Pancreas (tissue), 10 donors: ENCODE results near the gene AHRR. TPM values are rescaled to one million over a fixed set of nuclear protein-coding genes. Genes with fewer than 3 reads are reported as not detected.

Experiments
- ATAC-seq, 4 donors: fragments of 200-7000 bp; cut with Tn5 transposase; one replicate each; pipeline versions ENCODE4 v1.8.0 to v1.9.1; 2020; ENCODE audit warnings: mild to moderate bottlenecking in 4 of 4, moderate library complexity in 4 of 4
- DNase-seq, 6 donors: peaks; one replicate each; pipeline ENCODE4 v3.0.0-alpha.2; 2020
- FAIRE-seq: peaks from 2 replicates; lab custom pipeline; 2012; peaks lifted over from hg19 to GRCh38; lab: Jason Lieb, UNC
- H3K27ac ChIP-seq, 4 donors: fragments of 200-600 bp; sonication (generic); 1 replicate in 3 of 4; 2 replicates in 1 of 4; pipeline versions ENCODE4 v1.5.0 to v1.8.0; 2020
- H3K27me3 ChIP-seq, 4 donors: fragments of 200-600 bp; one replicate each; pipeline ENCODE4 v1.8.0; 2021
- H3K36me3 ChIP-seq, 3 donors: fragments of 200-600 bp; sonication (generic) in 1 of 3; one replicate each; pipeline versions ENCODE4 v1.5.0 to v1.8.0; 2020 to 2021
- H3K4me1 ChIP-seq, 3 donors: fragments of 200-600 bp; one replicate each; pipeline ENCODE4 v1.8.0; 2021
- H3K4me3 ChIP-seq, 4 donors: fragments of 200-600 bp; sonication (generic) in 2 of 4; one replicate each; pipeline versions ENCODE4 v1.5.0 to v1.8.0; 2020 to 2021
- H3K9me3 ChIP-seq, 4 donors: fragments of 200-600 bp; one replicate each; pipeline ENCODE4 v1.8.0; 2021
- WGBS, 2 donors: extraction: QIAGEN DNeasy Blood & Tissue Kit; methylation state at CpG; one replicate each; pipeline ENCODE4 v1.1.7; 2013; 5-methylcytosine and 5-hydroxymethylcytosine counted together
- intact Hi-C, 3 donors: fragments of 100-400 bp; cut with DNase I; formaldehyde crosslinking; loops; one replicate each; pipeline versions ENCODE4 v1.11.1 to v1.14.2; 2022
- polyA plus RNA-seq, 2 donors: library from polyadenylated mRNA; stranded (reverse); fragments of 200-250 nt; gene quantifications; one replicate each; pipeline ENCODE4 v1.2.3, GENCODE V29; 2013
- total RNA-seq, 6 donors: library from RNA; stranded (reverse); fragmentation: NEBNext Ultra II Directional in 4 of 6; extraction: Animal tissue kit (Norgen Biotek cat#: 25700) in 4 of 6; gene quantifications; one replicate each; pipeline versions ENCODE4 v1.2.1 to v1.2.4, GENCODE V29; 2021 to 2023
- TF ChIP-seq, protein P1 (sequence below), 4 donors: fragments of 200-600 bp; sonication (generic) in 3 of 4; IDR thresholded peaks; one replicate each; pipeline versions ENCODE4 v1.5.0 to v1.8.0; 2021; ENCODE audit warnings: antibody characterized with exemption in 4 of 4
- donor health status: healthy with polysubstance abuse.
- donor health status: DM: no; HTN: no; CAD: no; lungs with moderate emphysema.
- donor health status: DM: no; HTN: no; CAD: no.
- donor health status: control.
- donor health status: control.
- donor health status: Bipolar disorder and iron deficiency.
- donor health status: DM: yes; HTN: yes; CAD: no.
- donor health status: DM: no; HTN: no; CAD: no.
- donor health status: DM: no; HTN: no; CAD: no.
- donor health status: DM: yes; HTN: yes; CAD: no.

The AHRR gene
- total and polyA plus RNA-seq, 8 donors = 0.34 to 1.7 (median 0.69) TPM

DNA sequence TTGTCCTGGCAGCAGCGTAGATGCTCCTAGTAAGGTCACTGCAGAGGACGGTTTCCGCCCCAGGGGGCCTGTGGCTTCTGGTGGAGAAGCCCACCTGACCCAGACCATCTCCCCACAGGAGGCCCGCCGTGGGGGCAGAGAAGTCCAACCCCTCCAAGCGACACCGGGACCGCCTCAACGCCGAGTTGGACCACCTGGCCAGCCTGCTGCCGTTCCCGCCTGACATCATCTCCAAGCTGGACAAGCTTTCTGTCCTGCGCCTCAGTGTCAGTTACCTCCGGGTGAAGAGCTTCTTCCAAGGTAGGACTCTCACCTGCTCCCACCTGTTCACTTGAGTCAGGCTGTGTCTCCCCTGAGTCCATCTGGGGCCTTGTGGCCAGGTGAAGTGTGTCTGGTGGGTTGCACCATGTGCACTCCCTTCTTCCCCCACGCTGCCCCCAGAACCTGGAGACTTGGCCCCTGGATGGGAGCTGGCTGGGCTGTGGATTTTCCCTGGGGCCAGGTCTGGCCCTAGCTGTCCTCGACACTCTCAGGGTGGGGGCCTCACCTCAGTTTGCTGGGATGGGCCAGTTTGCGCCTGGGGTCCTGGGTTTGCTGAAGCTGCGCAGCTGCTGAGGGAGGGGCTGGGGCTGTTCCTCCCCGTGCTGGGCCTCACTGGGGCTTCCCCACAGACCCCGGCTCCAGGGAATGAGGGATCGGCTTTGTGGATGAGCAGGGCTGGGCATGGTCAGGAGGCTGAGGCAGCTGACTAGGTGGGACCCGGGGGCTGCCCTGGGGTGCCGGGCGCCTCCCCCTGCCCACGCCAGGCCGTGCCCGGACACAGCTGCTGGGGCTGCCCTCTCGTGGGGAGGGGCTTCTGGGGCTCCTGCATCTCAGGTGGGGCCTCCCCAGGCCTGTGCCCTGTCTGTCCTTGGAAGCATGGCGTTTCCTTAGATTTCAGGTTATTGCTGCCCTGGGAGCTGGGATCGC lies 32.4 kb downstream of the AHRR start:
- Histone ChIP-seq H3K9me3 (no peaks in the 10 kb centered on the region), H3K27me3 (no peaks in the 10 kb centered on the region), H3K4me3 (no peak overlapping the region), H3K27ac (no peak overlapping the region), H3K4me1 (no peaks in the 10 kb centered on the region), H3K36me3 (no peaks in the 10 kb centered on the region)
- intact Hi-C loops = no loop called here
- no peak for ATAC-seq
- TF ChIP-seq, protein P1, sequence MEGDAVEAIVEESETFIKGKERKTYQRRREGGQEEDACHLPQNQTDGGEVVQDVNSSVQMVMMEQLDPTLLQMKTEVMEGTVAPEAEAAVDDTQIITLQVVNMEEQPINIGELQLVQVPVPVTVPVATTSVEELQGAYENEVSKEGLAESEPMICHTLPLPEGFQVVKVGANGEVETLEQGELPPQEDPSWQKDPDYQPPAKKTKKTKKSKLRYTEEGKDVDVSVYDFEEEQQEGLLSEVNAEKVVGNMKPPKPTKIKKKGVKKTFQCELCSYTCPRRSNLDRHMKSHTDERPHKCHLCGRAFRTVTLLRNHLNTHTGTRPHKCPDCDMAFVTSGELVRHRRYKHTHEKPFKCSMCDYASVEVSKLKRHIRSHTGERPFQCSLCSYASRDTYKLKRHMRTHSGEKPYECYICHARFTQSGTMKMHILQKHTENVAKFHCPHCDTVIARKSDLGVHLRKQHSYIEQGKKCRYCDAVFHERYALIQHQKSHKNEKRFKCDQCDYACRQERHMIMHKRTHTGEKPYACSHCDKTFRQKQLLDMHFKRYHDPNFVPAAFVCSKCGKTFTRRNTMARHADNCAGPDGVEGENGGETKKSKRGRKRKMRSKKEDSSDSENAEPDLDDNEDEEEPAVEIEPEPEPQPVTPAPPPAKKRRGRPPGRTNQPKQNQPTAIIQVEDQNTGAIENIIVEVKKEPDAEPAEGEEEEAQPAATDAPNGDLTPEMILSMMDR (IDR thresholded peaks at IDR 0.05) = no peak
- DNase-seq = no peak
- whole genome bisulfite sequencing, 2 donors = 69 to 73% methylated on average over 30 of the region's 30 CpGs
- FAIRE-seq = no peak

DNA sequence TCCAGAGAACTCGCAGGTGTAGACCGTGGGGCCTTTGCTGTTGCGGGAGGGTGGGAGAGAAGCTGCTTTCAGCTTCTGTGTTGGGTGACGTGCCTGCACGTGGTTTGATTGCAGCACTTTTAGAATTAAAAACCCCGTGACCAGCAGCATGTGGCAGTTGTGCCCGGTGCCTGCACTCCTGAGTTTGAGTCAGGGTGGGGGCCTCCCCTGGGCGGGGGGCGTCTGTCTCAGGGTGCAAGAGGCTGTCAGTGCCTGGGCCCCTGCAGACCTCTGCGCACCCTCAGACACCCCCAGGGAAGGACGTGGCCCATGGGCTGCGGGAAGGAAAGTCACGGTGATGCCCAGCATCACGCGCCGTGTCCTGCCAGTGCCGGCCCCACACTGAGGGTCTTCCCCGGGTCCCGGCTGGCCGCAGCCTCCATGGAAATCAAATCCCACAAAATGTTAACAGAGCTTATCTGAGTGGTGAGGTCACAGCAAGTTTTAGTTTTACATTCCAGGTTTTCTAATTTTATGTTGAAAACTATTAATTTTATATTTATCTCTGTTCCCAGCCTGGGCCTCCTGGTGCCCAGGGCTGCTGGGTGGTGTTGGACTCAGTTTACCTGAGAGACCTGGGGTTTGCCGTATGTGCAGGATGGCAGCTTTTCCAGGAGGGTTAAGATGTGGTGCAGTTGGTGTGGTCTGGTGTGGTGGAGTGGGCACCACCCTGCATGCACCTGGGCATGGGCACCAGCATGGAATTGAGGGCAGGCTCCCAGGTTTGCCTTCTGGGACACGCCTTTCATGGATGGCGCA lies 33.3 kb downstream of the AHRR start:
- Histone ChIP-seq H3K9me3 (no peaks in the 10 kb centered on the region), H3K36me3 (no peaks in the 10 kb centered on the region), H3K4me3 (no peak overlapping the region), H3K4me1 (no peaks in the 10 kb centered on the region), H3K27me3 (no peaks in the 10 kb centered on the region), H3K27ac (no peak overlapping the region)
- TF ChIP-seq, protein P1 (IDR thresholded peaks at IDR 0.05) = no peak
- no peak for DNase-seq
- WGBS, 2 donors = 67 to 73% methylated on average over 23 of the region's 23 CpGs
- ATAC-seq = no peak
- intact Hi-C loops = no loop called here
- no peak for FAIRE-seq

DNA sequence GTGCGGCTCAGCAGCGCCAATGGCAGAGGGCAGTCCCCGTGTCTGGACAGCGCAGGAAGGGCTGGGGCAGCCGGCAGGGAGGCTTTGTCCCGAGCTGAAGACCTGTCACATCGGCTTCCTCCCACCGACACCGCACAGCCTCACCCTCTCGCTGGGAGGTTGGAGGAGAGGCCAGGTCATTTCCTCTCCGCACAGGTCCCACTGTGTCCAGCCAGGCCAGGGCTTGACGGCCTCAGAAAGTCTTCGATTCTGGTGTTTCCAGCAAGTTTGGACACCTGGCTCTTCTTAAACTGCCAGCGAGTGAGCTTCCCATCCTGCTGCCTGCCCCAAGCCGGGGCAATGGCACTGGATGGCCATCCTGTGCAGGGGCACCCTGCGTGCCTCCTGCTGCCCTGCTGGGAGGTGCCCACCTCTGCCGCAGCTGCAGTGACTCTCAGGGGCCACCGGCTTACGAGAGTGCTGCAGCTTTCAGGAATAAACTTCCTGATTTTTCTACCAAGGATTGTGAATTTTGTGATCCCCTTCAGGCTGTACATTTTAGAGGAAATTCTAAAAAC lies 33.9 kb downstream of the AHRR start:
- no peaks in the 10 kb centered on the region for H3K36me3 ChIP-seq
- DNase-seq = no peak
- H3K4me1 ChIP-seq = no peaks in the 10 kb centered on the region
- 74 to 80% methylated on average over 19 of the region's 19 CpGs for WGBS, 2 donors
- TF ChIP-seq, protein P1 (IDR thresholded peaks at IDR 0.05) = no peak
- H3K9me3 ChIP-seq = no peaks in the 10 kb centered on the region
- FAIRE-seq = no peak
- no peaks in the 10 kb centered on the region for H3K27me3 ChIP-seq
- no peak for ATAC-seq
- H3K4me3 ChIP-seq = no peak overlapping the region
- intact Hi-C loops = no loop called here
- H3K27ac ChIP-seq = no peak overlapping the region

DNA sequence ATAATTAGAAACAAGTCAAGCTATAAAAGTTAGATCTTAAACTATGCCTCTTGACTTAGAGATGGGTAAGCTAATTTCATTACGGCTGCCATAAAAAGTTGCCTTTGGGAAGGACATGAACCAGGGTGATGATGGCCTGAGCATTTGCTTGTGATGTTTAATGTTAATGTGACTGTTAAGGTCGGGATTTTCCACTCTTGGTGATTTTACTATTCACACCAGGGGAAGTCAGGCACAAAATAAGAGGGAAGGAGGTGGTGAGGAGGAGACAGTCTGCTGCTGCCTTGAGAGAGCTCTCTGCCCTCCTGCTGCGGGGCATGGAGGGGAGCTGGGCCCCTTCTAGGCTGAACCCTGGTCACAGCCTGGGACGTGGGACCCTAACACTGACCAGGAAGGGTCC lies 34.4 kb downstream of the AHRR start:
- ATAC-seq (no peak), DNase-seq (no peak), FAIRE-seq (no peak)
- 75 to 78% methylated on average over 4 of the region's 4 CpGs for WGBS, 2 donors
- TF ChIP-seq, protein P1 (IDR thresholded peaks at IDR 0.05) = no peak
- H3K4me1 ChIP-seq = no peaks in the 10 kb centered on the region
- H3K4me3 ChIP-seq = no peak overlapping the region
- H3K36me3 ChIP-seq = no peaks in the 10 kb centered on the region
- no peaks in the 10 kb centered on the region for H3K27me3 ChIP-seq
- H3K9me3 ChIP-seq = no peaks in the 10 kb centered on the region
- intact Hi-C loops = no loop called here
- no peak overlapping the region for H3K27ac ChIP-seq
